Suppressor macrophage treated with lipopolysaccharide for 4 hours (primary cell): ENCODE measurements around the gene RAE1.
"Not testable (repeated sequence)": the region's sequence is repeated elsewhere in the genome, so short reads cannot be mapped to it uniquely, and the experiment has no call there.

Experiments used
- DNase-seq: peaks from one replicate; pipeline ENCODE4 v3.0.0-alpha.2; 2020

RAE1 gene

DNA sequence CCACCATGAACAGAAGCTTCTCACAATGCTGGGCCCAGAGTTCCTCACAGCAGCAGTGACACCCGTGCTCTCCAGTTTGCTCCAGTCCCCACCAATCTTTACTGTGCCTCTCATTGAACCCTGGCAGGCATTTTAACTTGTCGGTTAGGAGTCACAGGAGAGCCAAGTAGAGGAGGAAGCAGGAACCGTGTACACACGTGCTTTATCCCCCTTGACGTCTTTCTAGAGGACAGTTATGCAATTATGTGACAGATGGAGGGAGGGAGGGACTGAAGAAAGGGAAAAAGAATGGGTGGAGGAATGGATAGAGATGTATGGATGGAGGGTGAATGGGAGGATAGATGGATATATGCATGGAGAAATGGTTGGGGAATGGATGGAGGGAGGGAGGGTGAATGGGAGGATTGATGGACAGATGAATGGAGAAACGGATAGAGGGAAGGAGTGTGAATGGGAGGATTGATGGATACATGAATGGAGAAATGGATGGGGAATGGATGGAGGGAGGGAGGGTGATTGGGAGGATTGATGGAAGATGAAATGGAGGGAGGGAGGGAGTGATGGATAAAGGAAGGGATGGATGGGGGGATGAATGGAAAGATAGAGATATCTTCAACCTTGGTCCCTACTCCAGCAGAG is 66.1 kb downstream of the RAE1 start:
- no peak for DNase-seq

DNA sequence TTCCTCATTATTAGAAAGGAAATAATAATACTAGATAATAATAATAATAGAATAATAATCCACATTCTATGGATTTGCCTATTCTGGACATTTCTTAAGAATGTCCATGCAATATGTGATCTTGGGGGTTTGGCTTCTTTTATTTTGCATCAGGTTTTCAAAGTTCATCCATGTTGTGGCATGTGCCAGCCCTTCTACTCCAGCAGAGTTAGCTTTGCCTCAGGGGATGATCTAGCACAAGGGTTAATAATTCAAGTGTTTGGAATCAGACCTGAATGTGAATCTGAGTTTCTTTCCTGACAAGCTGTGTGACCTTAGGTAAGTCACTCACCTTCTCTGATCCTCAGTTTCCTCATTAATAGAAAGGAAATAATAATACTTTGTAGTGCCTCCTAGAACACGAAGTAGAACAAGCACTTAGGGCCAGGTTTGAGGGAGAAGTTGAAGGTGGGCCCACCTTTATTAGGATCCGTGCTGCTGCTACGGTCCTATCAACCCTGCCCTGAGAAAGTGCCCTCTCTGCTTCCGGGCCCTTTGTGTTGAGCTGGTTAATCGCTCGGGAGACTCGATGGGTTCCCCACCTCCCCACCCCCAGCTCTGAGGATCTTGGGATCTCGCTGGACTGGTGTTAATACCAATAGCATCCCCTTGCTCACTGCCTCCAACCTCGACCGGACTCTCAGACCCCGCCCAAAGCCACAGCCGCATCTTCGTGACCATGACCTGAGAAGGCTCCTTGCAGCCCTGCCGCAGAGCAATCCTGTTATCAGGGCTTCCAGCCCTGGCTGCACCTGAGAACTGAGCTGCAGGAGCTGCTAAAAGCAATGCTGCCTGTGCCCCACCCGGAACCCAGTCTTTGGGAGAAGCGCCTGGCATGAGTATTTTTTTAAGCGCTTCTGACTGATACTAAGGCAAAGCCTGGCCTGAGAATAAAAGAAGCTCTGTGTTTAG is 67.0 kb downstream of the RAE1 start:
- DNase-seq, result no peak

DNA sequence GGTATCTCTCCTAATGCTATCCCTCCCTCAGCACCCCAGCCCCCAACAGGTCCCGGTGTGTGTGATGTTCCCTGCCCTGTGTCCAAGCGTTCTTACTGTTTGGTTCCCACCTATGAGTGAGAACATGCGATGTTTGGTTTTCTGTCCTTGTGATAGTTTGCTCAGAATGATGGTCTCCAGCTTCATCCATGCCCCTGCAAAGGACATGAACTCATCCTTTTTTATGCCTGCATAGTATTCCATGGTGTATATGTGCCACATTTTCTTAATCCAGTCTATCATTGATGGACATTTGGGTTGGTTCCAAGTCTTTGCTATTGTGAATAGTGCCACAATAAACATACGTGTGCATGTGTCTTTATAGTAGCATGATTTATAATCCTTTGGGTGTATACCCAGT is 68.4 kb downstream of the RAE1 start:
- DNase-seq, result not testable (repeated sequence)

GRCh38 chr20:57420571-57421252 is 69.7 kb downstream of the RAE1 start:
- no peak for DNase-seq

DNA sequence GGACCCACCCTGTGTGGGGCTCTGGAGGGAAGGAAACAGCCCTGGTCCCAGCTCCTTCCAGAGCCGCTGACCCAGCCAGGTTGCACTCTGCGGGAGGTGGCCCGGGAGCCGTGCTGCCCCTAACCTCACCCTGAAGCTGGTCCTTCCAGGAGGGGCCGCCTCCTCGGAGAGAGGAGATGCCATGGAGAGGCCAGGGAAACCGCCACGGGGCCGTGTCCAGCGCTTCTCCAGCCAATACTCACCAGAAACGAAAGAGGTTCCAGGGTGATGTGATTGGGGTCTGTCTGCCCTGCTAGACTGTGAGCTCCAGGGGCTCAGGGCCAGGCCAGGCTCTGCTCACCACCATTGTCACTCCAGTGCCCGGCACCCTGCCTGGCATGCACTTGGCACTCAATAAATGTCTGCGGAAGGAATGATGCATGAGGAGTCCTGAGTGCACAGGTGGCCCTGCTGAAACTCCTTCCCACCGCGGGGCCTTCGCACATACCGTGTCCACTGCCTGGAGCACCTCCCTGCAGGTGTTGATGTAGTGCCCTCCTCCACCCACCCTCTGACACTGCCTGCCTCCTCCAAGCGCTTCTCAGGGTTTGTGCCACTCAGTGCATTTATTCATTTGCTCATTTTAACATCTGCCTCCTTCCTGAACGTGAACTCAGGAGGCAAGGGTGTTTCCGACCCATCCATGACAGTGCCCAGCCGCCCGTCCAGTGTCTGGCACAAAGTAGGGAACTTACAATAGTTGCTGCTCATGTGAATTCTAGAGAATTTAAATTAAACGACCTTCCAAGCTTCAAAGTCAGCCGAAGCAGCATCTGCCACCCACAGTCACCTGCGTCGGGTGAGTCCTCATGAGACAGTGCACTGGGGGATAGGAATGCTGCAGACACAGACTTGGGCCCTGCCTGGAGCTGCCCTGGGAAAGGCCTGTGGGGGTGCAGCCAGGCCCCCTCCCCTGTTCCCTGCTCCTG is 70.5 kb downstream of the RAE1 start:
- DNase-seq, result no peak

- DNase-seq, result no peak
Observed at GRCh38 chr20:57422254-57422653, 71.2 kb downstream of the RAE1 start.

DNA sequence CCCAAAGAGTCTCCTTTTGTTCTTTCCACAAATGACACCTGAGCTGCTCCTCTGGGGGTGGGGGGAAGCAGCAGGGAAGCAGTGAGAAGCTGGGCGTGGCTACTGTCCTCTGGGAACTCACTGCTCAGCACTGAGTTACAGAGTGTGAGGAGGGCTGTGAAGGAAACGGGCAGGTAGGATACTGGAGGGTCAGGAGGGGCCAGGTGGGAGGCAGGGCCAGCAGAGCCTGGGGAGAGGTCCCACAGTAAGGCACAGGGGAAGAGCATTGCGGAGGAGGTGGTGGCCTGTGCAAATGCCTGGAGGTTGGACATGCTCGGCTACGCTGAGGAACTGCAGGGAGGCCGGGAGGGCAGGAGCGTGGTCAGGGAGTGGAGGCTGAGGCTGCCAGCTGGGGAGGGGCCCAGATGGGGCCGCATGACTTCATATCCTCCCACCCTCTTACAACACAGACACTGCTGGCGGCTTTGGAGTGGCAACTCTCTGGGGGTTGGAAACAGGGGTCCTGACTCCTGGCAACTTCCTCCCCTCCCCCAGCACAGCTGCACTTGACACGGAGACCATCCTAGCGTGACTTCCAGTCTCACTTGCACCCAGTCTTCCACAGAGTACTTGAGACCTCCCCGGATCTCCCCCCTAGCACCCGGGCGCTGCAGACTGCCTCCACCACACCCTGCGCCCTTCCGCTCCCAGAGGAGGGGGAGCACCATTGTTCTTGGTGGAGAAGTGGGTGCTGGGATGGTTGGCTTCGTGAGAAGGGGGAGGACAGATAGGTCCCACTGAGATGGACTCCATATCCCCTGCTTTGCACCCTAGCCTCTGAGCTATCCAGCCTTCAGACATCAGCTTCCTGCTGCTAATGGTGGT is 74.3 kb downstream of the RAE1 start:
- DNase-seq, result peak; percentile 48

DNA sequence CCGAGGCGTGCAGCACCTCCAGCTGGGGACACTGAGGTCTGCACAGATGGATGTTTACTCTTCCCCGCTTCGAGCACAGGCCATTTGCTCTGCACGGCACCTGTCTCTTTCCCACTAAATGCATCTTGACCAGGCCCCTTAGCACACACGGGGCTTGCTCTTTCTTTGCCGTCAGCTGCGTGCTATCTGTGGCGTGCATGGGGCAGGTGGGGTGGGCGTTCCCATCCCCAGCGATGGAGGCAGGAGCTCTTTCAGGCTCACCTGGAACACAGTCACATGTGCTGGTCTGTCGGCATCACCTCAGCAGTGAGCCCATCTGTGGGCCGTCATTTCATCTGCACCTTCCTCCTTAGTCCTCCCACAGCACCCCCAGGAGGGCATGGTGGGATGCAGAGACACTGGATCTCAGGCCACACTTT is 75.2 kb downstream of the RAE1 start:
- no peak for DNase-seq

- DNase-seq, result no peak
Observed at GRCh38 chr20:57426831-57427230, 75.8 kb downstream of the RAE1 start.

DNA sequence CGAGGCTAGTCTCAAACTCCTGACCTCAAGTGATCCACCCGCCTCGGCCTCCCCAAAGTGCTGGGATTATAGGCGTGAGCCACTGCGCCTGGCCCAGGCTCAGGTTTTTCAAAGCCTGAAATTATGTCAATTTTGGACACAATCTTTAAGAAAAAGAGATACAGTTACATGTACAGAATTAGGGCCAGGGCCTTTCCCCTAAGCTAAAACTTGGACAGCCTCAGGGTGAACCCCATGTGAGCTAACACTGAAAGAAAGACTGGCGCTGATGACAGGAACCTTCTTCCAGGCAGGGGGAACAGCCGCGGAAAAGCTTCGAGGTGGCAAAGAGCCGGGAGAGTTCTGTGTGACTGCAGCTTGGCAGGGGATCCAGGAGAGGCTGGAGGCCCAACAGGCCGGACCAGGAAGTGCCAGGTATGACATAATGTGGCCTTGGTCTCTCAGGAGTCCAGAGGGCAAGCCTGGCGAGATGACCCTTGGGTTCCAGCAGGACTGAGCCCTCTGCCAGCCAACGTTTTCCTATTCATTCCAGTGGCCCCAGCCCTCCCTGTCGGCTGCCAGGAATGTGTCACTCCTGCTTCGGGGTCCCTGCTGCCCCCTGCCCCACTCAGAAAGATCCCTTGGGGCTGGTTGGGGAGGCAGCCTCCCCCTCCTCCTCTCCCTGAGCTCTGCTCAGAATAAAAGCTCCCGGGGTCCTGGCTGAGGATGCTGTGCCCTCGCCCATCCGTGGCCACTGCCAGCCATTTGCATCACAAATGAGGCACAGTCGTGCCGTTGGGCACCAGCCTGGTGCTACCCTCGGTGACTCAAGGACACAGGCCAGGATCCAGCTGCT is 77.5 kb downstream of the RAE1 start:
- no peak for DNase-seq
